ENCODE data around the gene FBXL7. TPM values are rescaled to one million over a fixed set of nuclear protein-coding genes. Genes with fewer than 3 reads are reported as not detected.

Gene FBXL7
- total and polyA plus RNA-seq, 2 experiments from 2014 or later: 3.2 to 7.5 TPM

GRCh38 chr5:15929611-15930263, 429.8 kb downstream of the FBXL7 start:
- DNase-seq: peak; percentile 29
- H3K4me2 ChIP-seq (ENCODE audit: unreplicated experiment): no peak overlapping the region
- H3K9me2 ChIP-seq (ENCODE audit: insufficient read depth): no peaks in the 10 kb centered on the region
- H3K36me3 ChIP-seq (ENCODE audit: low read depth): no peaks in the 10 kb centered on the region
- in situ Hi-C loops (cut with MboI): no loop called here
- H3K4me1 ChIP-seq (ENCODE audit: insufficient read depth): peaks cover 3% of the 10 kb centered on the region; the same call in 1 of the 2 replicates
- WGBS, 2 experiments (ENCODE audit: low coverage in 1 of 2, low lambda C conversion rate in 2 of 2, missing lambda C conversion rate in 2 of 2): 75 to 76% methylated on average over 11 of the region's 11 CpGs
- no peaks in the 10 kb centered on the region for H3K9me3 ChIP-seq (ENCODE audit: low read depth)
- no peaks in the 10 kb centered on the region; the same call in 1 of the 2 replicates for H4K20me1 ChIP-seq (ENCODE audit: insufficient read depth)
- TF ChIP-seq EZH2phosphoT487 (IDR thresholded peaks at IDR 0.05; ENCODE audit: insufficient read depth, low read depth) (no peak), EZH2 (IDR thresholded peaks at IDR 0.05; ENCODE audit: insufficient read depth, poor library complexity, severe bottlenecking) (no peak)
- no peak overlapping the region for H3K27ac ChIP-seq
- H3F3A ChIP-seq (ENCODE audit: insufficient read depth): no peaks in the 10 kb centered on the region
- H2AFZ ChIP-seq: no peak overlapping the region
- H3K4me3 ChIP-seq: no peak overlapping the region
- H3K27me3 ChIP-seq (replicated peaks; ENCODE audit: insufficient read depth): no peaks in the 10 kb centered on the region
- no peaks in the 10 kb centered on the region for H3K79me2 ChIP-seq (ENCODE audit: insufficient read depth)
- no peak overlapping the region for H3K9ac ChIP-seq

- Histone ChIP-seq H2AFZ (no peak overlapping the region), H3K4me3 (no peak overlapping the region), H3K79me2 (ENCODE audit: insufficient read depth) (no peaks in the 10 kb centered on the region), H3K9me3 (ENCODE audit: low read depth) (no peaks in the 10 kb centered on the region), H3K4me2 (ENCODE audit: unreplicated experiment) (no peak overlapping the region), H4K20me1 (ENCODE audit: insufficient read depth) (no peaks in the 10 kb centered on the region), H3K36me3 (ENCODE audit: low read depth) (no peaks in the 10 kb centered on the region), H3K4me1 (ENCODE audit: insufficient read depth) (peaks cover 3% of the 10 kb centered on the region; the same call in 1 of the 2 replicates), H3K9me2 (ENCODE audit: insufficient read depth) (no peaks in the 10 kb centered on the region), H3K27me3 (replicated peaks; ENCODE audit: insufficient read depth) (no peaks in the 10 kb centered on the region), H3K27ac (no peak overlapping the region), H3K9ac (no peak overlapping the region), H3F3A (ENCODE audit: insufficient read depth) (no peaks in the 10 kb centered on the region)
- DNase-seq: no peak
- TF ChIP-seq EZH2phosphoT487 (IDR thresholded peaks at IDR 0.05; ENCODE audit: insufficient read depth, low read depth) (no peak), EZH2 (IDR thresholded peaks at IDR 0.05; ENCODE audit: insufficient read depth, poor library complexity, severe bottlenecking) (no peak)
- in situ Hi-C loops (cut with MboI): no loop called here
- WGBS, 2 experiments (ENCODE audit: low coverage in 1 of 2, low lambda C conversion rate in 2 of 2, missing lambda C conversion rate in 2 of 2): 67 to 69% methylated on average over 5 of the region's 5 CpGs
Observed at GRCh38 chr5:15932066-15932465, 432.1 kb downstream of the FBXL7 start.

DNA sequence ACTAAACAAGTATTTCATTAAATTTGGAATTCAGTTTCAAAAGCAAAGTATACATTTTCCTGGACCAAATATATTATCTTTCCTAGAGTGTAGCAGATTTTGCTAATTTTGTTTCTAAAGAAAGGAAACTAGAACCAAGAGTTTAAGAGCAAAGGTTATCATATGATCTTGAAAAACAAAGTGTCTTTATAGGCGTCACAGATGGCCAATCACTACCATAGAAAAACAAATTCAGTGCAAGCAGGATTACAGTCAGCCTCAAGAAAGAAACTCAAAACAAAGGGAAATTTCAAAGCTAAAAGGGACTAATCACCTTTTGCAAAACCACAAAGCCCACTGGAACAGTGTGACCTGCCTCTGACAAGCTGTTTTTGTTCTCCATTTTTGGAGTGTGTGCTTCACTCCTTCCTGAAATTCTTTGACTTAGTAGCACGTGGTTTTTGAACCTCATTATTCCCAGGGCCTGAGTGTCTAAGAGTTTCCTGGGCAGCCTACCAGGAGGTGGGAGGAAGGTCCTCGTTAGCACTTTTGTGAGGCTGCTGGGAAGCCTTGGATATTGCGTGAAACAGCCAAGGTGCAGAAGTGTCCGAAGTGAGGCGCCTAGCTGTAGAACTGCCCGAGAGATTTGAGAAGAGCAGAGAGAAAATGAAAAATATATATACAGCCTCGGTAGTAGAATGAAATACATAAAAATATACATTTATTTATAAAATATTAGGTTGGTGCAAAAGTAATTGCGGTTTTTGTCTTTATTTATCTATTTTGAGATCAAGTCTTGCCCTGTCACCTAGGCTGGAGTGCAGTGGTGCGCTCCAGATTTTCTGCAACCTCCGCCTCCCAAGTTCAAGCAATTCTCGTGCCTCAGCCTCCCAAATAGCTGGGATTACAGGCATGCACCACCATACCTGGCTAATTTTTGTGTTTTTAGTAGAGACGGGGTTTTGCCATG, 433.6 kb downstream of the FBXL7 start:
- Histone ChIP-seq H3K27me3 (replicated peaks; ENCODE audit: insufficient read depth) (no peaks in the 10 kb centered on the region), H3K9me3 (ENCODE audit: low read depth) (no peaks in the 10 kb centered on the region), H3K4me1 (ENCODE audit: insufficient read depth) (peaks cover 6% of the 10 kb centered on the region), H3K9me2 (ENCODE audit: insufficient read depth) (no peaks in the 10 kb centered on the region), H3K9ac (no peak overlapping the region), H3K79me2 (ENCODE audit: insufficient read depth) (no peaks in the 10 kb centered on the region), H2AFZ (no peak overlapping the region), H3K36me3 (ENCODE audit: low read depth) (no peaks in the 10 kb centered on the region), H3K4me3 (no peak overlapping the region), H3K4me2 (ENCODE audit: unreplicated experiment) (no peak overlapping the region), H3K27ac (no peak overlapping the region), H4K20me1 (ENCODE audit: insufficient read depth) (no peaks in the 10 kb centered on the region), H3F3A (ENCODE audit: insufficient read depth) (0 out of 2 replicates have a peak, but pooled peaks cover 4% of the 10 kb centered on the region)
- TF ChIP-seq EZH2phosphoT487 (IDR thresholded peaks at IDR 0.05; ENCODE audit: insufficient read depth, low read depth): no peak
- no peak for TF ChIP-seq EZH2 (IDR thresholded peaks at IDR 0.05; ENCODE audit: insufficient read depth, poor library complexity, severe bottlenecking)
- in situ Hi-C loops (cut with MboI): no loop called here
- WGBS, 2 experiments (ENCODE audit: low coverage in 1 of 2, low lambda C conversion rate in 2 of 2, missing lambda C conversion rate in 2 of 2): 97% methylated on average over 13 of the region's 13 CpGs
- DNase-seq: no peak

DNA sequence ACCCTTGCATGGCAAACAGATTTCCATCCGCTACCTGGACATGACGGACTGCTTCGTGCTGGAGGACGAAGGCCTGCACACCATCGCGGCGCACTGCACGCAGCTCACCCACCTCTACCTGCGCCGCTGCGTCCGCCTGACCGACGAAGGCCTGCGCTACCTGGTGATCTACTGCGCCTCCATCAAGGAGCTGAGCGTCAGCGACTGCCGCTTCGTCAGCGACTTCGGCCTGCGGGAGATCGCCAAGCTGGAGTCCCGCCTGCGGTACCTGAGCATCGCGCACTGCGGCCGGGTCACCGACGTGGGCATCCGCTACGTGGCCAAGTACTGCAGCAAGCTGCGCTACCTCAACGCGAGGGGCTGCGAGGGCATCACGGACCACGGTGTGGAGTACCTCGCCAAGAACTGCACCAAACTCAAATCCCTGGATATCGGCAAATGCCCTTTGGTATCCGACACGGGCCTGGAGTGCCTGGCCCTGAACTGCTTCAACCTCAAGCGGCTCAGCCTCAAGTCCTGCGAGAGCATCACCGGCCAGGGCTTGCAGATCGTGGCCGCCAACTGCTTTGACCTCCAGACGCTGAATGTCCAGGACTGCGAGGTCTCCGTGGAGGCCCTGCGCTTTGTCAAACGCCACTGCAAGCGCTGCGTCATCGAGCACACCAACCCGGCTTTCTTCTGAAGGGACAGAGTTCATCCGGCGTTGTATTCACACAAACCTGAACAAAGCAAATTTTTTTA, 436.7 kb downstream of the FBXL7 start:
- TF ChIP-seq EZH2 (IDR thresholded peaks at IDR 0.05; ENCODE audit: insufficient read depth, poor library complexity, severe bottlenecking): no peak
- no peak for TF ChIP-seq EZH2phosphoT487 (IDR thresholded peaks at IDR 0.05; ENCODE audit: insufficient read depth, low read depth)
- 98 to 99% methylated on average over 59 to 60 of the region's 60 CpGs for WGBS, 2 experiments (ENCODE audit: low coverage in 1 of 2, low lambda C conversion rate in 2 of 2, missing lambda C conversion rate in 2 of 2)
- DNase-seq: no peak
- in situ Hi-C loops (cut with MboI): no loop called here
- H3K27ac ChIP-seq: no peak overlapping the region
- no peaks in the 10 kb centered on the region for H3K9me3 ChIP-seq (ENCODE audit: low read depth)
- no peak overlapping the region for H3K9ac ChIP-seq
- H2AFZ ChIP-seq: no peak overlapping the region
- H3K79me2 ChIP-seq (ENCODE audit: insufficient read depth): no peaks in the 10 kb centered on the region
- no peaks in the 10 kb centered on the region for H3K27me3 ChIP-seq (replicated peaks; ENCODE audit: insufficient read depth)
- no peak overlapping the region for H3K4me2 ChIP-seq (ENCODE audit: unreplicated experiment)
- no peaks in the 10 kb centered on the region for H3K9me2 ChIP-seq (ENCODE audit: insufficient read depth)
- 0 out of 2 replicates have a peak, but pooled peaks cover 10% of the 10 kb centered on the region for H3K36me3 ChIP-seq (ENCODE audit: low read depth)
- H4K20me1 ChIP-seq (ENCODE audit: insufficient read depth): no peaks in the 10 kb centered on the region
- H3F3A ChIP-seq (ENCODE audit: insufficient read depth): peaks cover 18% of the 10 kb centered on the region
- H3K4me1 ChIP-seq (ENCODE audit: insufficient read depth): peaks cover 14% of the 10 kb centered on the region
- H3K4me3 ChIP-seq: no peak overlapping the region

Measured in GM23248 (cell line).